ENCODE results near the gene CCL4.
A peak's percentile ranks its signal among the peaks of the same experiment; 100 is the strongest.
"Not testable (repeated sequence)": the region's sequence is repeated elsewhere in the genome, so short reads cannot be mapped to it uniquely, and the experiment has no call there.

The CCL4 gene

GRCh38 chr17:36103401-36103975, at the start of gene CCL4:
Gene CCL4 (plus strand): TSS chr17:36103827. CDS start chr17:36103906, 79 bp downstream.
- DNase-seq: peak; percentile 28

DNA sequence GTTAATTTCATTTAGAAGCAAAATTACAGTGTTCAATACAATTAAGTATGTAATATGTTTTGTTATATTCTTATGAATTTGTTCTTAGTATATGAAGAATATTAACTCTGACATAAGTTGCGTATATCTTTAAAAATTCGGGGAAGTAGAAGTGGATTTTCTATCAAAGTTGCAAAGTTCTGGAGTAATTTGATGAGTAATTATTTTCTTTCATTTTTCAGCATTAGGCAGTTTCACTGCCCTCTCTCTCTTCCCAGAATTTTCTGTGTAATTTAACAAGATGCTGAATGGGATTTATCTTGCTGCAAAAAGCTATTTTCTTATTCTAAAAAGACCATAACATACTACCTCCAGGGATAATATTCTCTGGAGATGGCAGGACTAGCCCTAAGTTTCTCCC, 48.5 kb upstream of the CCL4 start:
- DNase-seq: no peak

- no peak for DNase-seq
Observed at GRCh38 chr17:36055921-36056520, 47.6 kb upstream of the CCL4 start.

- DNase-seq: no peak
Observed at GRCh38 chr17:36057911-36058310, 45.7 kb upstream of the CCL4 start.

GRCh38 chr17:36059406-36059805, 44.2 kb upstream of the CCL4 start:
- DNase-seq: no peak

DNA sequence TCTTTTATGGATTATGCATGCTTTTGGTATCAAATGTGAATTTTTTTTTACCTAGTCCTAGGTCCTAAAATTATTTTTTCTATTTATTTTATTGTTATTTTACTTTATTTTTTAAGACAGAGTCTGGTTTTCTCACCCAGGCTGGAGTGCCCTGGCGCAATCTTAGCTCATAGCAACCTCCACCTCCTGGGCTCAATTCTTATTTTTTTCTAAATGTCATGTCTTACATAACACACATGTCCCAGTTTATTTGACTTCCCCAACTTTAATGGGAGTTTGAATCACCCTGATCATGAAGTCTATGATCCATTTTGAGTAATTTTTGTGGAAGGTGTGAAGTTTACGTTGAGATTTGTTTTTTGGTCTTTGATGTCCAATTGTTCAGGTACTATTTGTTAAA, 42.8 kb upstream of the CCL4 start:
- no peak for DNase-seq

GRCh38 chr17:36063786-36064541, 39.7 kb upstream of the CCL4 start, which contains the start of gene CCL18:
Gene CCL18 (plus strand): TSS chr17:36064272. CDS start chr17:36064343, 71 bp downstream.
- no peak for DNase-seq

DNA sequence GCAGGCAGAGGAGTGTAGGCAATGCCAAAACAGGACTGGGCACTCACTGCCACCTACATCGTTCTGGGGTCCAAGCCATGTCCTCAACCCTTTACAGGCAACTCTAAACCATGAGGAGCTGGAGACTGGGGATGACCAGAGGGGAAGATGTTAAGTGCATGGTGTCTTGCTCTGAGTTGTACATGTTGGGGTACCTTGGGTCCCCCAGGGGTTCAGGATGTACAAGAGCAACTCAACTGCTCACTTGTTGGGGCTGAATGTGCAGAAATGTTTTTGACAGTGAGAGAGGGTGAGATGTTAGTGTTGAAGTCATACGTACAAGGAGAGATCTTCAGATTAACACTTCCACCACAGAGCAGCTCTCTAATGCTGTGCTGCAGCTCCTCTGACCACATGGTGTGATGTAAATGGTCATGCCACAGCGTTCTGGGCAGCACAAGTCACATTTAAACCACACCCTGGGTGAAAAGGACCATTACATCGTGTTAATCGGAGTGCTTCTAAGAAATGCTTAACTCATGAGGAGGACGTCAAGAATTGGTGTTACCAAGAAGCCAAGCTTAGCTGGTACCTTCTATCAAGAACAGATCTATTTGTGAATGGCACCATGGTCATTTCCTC, 37.2 kb upstream of the CCL4 start:
- DNase-seq: no peak

DNA sequence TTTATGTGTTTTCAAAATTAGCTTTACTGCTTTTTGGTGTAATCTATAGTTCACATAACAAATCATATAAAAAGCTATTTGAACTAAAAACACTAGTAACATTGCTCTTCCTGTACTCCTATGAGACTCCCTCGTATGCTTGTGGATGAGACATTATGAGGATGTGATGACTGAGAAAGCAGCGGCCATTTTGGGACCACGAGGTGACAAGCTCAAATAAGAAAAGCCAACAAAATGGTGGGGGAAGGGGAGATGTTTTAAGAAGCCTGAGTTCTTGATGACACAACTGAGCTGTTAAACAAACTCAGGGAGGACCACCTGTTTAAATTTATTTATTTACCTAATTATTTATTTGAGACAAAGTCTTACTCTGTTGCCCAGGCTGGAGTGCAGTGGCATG, 35.1 kb upstream of the CCL4 start:
- no peak for DNase-seq

GRCh38 chr17:36069136-36069535, 34.5 kb upstream of the CCL4 start:
- no peak for DNase-seq

DNA sequence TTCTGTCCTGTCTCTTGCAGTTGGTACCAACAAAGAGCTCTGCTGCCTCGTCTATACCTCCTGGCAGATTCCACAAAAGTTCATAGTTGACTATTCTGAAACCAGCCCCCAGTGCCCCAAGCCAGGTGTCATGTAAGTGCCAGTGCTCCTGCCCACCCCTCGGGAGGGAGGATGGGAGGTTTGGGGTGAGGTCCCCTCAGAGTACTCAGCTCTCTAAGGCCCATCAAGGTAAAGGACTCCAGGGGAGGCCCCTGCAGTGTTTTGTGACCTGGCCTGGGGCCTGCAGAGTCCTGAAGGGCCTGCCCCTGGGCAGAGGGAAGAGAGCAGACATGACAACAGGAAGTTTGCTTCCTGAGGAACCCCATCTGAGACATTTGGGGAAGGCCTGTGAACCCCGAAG, 33.2 kb upstream of the CCL4 start:
- no peak for DNase-seq

DNA sequence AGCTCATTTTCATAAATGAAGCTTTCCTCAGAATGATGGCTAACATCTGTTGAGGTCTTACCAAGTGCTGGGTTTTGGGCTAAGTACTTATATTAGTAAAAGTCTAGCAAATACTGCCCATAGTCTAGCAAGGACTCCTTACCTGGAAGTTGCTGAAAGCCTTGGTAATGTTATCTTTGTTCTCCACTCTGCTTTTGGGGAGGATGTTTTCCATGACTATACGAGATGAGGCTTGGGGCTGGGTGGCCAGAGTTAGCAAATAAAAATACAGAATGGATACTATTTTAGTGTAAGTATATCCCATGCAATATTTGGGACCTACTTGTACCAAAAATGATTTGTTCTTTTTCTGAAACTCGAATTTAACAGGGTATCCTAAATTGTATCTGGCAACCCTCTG, 31.9 kb upstream of the CCL4 start:
- no peak for DNase-seq

DNA sequence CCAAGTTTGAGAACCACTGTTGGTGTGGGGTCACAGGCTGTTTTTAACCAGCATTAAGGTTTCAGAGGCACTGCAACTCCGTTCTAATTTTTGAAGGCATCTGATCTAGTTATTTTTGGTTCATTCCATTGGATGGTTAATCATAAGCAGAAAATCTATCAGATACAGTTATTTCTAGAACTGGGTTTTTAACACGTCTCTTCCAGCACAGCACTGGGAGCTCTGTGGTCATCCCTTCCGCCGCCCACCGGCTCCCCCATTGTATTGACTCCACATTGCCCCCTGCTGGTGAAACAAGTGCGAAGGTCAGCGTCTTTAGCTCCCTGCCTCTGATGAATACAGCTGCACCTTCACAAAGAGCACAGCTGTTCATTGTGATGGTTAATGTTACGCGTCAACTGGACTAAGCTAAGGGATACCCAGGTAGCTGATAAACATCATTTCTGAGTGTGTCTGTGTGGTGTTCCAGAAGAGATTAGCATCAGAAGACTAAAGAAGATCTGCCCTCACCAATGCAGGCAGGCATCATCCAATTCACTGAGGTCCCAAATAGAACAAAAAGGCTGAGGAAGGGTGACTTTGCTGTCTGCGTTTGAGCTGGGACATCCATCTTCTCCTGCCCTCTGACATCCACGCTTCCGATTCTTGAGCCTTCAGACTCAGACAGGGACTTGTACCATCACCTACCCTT, 31.1 kb upstream of the CCL4 start:
- DNase-seq: peak; percentile 66

DNA sequence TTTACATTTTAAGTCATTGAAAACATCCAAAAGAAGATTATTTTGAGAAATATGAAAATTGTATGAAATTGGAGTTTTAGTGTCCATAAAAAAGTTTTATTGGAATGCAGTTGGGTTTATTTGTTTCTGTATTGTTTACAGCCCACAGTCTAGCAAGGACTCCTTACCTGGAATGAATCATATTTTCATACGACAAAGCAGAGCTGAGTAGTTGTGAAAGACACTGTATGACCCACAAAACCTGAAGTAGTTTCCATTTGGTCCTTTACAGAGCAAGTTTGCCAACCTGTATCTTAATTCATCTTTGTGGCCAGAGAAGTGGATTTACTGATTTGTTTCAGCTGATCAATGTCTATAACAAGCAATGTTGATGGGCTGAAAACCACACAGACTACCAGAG, 29.3 kb upstream of the CCL4 start:
- no peak for DNase-seq

DNA sequence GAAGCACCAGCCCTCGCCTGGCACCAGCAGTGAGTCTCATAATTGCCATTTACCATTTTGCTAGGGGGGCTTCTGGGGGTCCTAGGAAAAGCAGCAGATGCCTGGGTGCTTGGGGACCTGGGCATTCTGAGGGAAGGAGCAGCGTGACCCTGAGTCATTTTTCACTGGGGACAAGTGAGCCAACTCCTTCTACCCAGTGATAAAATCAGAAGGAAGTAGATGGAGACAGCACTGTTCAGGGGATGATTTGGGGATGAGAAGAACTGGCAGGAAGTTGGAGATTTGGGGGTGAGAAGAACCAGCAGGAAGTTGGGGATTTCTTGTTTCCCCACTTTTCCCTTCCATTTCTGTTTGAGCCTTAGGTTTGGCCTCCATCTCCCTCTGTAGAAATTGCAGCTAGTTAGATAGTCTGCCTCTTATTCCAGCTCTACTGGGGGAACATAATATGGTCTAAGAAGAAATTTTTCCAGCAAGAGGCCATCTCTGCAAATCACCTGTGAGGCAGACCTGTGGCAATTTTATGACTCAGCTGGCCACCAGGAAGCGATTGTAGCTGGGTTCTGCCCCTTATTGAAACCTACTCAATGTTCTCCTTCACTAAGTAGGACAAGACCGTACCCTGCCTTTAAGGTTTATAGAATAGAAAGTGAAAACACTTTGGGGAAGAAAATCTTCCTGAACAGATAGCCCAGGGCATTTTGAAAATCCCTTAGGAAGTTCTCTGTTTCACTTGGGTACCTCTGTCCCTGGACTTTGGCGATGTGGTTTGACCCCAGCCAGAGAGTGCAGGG, 21.8 kb upstream of the CCL4 start:
- DNase-seq: not testable (repeated sequence)

GRCh38 chr17:36082482-36083120, 21.0 kb upstream of the CCL4 start:
- peak; percentile 43 for DNase-seq

GRCh38 chr17:36083691-36084090, 19.9 kb upstream of the CCL4 start:
- DNase-seq: not testable (repeated sequence)

GRCh38 chr17:36085765-36086164, 17.9 kb upstream of the CCL4 start:
- no peak for DNase-seq

DNA sequence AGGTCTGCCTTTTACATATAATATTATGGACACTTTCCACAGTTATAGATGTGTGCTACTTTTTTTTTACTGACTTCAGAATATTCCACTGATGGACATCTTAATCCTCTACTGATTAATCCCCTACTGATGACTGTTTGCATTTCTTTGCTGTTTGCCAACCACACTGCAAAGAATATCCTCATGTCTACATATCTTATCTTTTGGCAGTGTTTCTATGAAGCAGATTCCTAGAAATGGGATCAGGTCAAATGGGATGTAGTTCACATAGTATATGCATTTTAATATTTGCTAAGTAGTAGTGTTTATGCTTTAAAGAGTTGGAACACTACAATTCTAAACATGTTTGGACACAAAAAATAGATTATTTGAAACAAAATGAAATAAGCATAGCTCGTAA, 16.8 kb upstream of the CCL4 start:
- DNase-seq: no peak

DNA sequence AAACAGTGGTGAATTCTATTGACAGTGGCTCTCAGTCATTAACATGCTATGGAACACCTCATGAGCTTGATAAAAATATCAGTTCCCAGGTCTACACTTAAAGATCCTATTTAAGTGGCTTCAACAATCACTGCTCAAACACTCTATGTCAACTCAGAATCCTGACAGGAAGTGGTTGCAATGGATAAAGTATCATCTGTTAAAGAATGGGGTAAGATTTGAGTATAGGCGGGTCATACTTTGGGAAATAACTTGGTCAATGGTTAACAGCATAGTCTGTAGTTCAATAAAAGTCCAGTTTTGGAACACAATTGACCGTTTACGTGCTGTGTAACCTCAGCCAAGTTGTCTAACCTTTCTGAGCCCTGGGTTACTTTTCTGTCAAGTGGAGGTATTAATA, 16.2 kb upstream of the CCL4 start:
- DNase-seq: not testable (repeated sequence)

DNA sequence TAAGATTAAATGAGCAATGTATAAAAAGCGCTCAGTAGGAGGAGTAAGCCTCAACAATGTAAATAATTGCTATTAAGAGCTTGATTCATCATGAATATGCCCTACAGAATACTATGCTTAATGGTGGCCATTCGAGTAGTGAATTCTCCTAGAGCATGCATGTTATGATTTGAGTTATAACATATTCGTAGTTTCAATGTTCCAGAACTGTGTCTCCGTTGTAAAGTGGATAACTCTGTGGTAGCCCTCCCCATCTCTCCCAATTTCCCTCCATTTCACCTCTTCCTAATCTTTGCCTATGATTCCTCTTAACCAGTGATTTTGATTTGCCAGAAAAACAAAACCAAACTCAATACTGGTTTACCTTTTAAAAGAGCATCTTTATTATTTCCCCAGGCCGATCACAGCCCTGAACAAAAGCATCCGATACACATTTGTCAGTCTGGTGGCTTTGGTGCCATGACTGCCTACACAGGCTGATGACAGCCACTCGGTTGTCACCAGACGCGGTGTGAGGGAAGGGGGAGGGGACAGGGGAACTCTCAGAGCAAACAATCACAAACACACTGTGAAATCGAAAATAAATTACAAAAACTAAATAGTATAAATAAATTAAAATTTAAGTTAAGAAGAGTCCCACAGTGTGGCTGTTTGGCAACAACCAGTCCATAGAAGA, 15.6 kb upstream of the CCL4 start:
- DNase-seq: not testable (repeated sequence)
